GM08714 (cell line): Measurements from ENCODE around the gene CEP120.
"Not testable (repeated sequence)": the region's sequence is repeated elsewhere in the genome, so short reads cannot be mapped to it uniquely, and the experiment has no call there.

Experiments
- H3K4me3 ChIP-seq: fragments of 200-500 bp; sonication (Bioruptor generic); 2 replicates; pipeline ENCODE4 v1.5.1; 2014; ENCODE audit warnings: mild to moderate bottlenecking, low read length, inconsistent platforms
- ZNF274 ChIP-seq: IDR thresholded peaks from 2 replicates; pipeline ENCODE4 v1.6.1; 2012; ENCODE audit warnings: mild to moderate bottlenecking, low read depth, low read length

CEP120 gene

DNA sequence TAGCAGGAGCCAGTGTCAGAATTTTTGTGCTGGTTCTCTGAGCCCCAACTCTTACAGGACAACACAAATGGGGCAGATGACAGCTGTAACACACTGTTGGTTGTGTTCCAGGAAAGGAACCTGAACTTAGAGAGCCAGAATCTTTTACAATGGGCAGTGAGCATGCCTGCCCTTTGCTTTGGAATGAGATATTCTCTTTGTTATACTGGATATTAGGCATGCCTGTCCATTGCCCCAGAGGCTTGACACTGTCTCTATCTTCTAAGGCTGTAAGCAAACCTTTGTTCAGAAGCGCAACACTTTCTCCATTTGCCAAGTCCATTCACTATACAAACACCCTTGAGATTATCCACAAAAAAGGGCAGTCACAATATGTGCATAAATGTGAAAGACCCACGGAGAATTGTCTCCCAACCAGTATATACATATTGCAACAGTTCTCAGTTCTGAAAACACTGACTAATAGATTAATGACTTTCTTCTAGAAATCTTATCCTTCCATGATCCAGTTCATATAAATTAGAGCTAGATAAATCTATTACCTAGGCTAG is 26.3 kb upstream of the CEP120 start:
- H3K4me3 ChIP-seq = no peak overlapping the region
- TF ChIP-seq ZNF274 = no peak

- TF ChIP-seq ZNF274 = no peak
- H3K4me3 ChIP-seq = no peak overlapping the region
Observed at GRCh38 chr5:123448743-123449142, 25.5 kb upstream of the CEP120 start.

- TF ChIP-seq ZNF274 = no peak
- no peak overlapping the region for H3K4me3 ChIP-seq
Observed at GRCh38 chr5:123448017-123448617, 24.9 kb upstream of the CEP120 start.

- TF ChIP-seq ZNF274 = no peak
- no peak overlapping the region for H3K4me3 ChIP-seq
Observed at GRCh38 chr5:123444016-123444415, 20.8 kb upstream of the CEP120 start.

GRCh38 chr5:123441408-123441807 is 18.2 kb upstream of the CEP120 start:
- TF ChIP-seq ZNF274 = no peak
- H3K4me3 ChIP-seq = no peak overlapping the region

DNA sequence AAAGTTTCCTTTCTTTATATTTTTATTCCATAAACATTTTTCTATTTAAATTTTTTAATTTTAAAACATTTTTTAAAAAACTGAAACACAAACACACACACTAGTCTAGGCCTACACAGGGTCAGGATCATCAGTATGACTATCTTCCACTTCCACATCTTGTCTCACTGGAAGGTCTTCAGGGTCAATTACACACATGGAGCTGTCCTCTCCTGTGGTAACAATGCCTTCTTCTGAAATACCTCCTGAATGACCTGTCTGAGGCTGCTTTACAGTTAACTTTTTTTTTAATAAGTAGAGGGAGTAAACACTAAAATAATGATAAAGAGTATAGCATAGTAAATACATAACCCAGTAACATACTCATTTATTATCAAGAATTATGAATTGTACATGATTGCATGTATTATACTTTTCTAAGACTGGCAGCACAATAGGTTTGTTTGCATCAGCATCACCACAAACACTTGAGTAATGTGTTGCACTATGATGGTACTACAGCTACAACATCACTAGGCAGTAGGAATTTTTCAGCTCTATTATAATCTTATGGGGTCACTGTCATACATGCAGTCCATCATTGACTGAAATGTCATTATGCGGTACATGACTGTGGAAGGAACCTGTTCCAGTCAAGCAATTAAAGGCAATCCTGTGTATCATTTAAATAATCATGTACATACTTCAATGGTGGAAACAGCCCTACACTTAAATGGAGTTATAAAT is 17.4 kb upstream of the CEP120 start:
- no peak overlapping the region for H3K4me3 ChIP-seq
- no peak for TF ChIP-seq ZNF274

- no peak for TF ChIP-seq ZNF274
- H3K4me3 ChIP-seq = no peak overlapping the region
Observed at GRCh38 chr5:123439709-123440108, 16.5 kb upstream of the CEP120 start.

GRCh38 chr5:123438902-123439301 is 15.7 kb upstream of the CEP120 start:
- no peak overlapping the region for H3K4me3 ChIP-seq
- TF ChIP-seq ZNF274 = no peak

DNA sequence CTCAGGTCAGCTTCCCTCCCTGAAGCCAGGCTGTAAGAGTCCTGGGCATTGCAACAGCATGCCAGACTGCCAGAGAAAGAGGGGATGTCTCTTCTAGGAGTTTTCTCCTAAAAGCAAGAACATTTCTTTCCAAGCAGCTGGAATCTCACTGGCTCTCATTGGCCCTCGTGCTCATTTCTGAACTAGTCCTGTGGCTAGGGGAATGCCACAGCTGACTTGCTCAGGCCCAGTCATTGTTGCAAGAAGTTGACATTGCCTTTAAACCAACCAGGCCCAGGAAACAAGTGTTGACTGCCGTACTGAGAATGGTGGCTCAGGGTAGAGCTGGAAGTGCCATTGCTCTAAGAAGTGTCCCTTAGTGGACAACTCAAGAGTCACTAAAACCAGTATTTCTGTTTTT is 15.0 kb upstream of the CEP120 start:
- no peak overlapping the region for H3K4me3 ChIP-seq
- no peak for TF ChIP-seq ZNF274

GRCh38 chr5:123436201-123436600 is 13.0 kb upstream of the CEP120 start:
- no peak for TF ChIP-seq ZNF274

GRCh38 chr5:123434796-123435195 is 11.6 kb upstream of the CEP120 start:
- H3K4me3 ChIP-seq = no peak overlapping the region
- TF ChIP-seq ZNF274 = no peak

More at GRCh38 chr5:123436201-123436600, 13.0 kb upstream of the CEP120 start:
- no peak overlapping the region for H3K4me3 ChIP-seq

GRCh38 chr5:123433596-123433995 is 10.4 kb upstream of the CEP120 start:
- TF ChIP-seq ZNF274 = no peak
- H3K4me3 ChIP-seq = no peak overlapping the region

DNA sequence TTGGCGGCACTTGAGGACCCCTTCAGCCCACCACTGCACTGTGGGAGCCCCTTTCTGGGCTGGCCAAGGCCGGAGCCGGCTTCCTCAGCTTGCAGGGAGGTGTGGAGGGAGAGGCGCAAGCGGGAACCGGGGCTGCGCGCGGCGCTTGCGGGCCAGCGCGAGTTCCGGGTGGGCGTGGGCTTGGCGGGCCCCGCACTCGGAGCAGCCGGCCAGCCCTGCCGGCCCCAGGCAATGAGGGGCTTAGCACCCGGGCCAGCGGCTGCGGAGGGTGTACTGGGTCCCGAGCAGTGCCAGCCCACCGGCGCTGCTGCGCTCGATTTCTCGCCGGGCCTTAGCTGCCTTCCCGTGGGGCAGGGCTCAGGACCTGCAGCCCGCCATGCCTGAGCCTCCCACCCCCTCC is 7.2 kb upstream of the CEP120 start:
- H3K4me3 ChIP-seq = not testable (repeated sequence)

DNA sequence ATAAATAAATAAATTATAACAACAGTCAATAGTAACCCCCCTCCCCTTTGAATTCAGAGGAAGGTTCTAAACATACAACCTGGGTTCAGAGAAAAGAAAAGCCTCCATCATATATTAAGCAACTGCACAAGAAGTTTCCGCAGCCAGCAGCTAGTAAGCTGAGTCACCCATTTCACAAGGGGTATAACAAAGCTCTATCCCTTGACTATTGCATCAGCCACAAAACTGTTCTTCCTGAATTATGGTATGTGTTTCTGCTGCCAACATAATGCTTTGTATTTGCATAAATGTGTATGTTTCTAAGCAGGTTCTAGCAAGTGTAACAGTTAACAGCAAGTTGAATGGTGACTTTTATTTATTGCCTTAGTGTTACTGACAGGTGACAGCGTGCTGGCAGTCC is 6.8 kb upstream of the CEP120 start:
- no peak for TF ChIP-seq ZNF274
- no peak overlapping the region for H3K4me3 ChIP-seq

DNA sequence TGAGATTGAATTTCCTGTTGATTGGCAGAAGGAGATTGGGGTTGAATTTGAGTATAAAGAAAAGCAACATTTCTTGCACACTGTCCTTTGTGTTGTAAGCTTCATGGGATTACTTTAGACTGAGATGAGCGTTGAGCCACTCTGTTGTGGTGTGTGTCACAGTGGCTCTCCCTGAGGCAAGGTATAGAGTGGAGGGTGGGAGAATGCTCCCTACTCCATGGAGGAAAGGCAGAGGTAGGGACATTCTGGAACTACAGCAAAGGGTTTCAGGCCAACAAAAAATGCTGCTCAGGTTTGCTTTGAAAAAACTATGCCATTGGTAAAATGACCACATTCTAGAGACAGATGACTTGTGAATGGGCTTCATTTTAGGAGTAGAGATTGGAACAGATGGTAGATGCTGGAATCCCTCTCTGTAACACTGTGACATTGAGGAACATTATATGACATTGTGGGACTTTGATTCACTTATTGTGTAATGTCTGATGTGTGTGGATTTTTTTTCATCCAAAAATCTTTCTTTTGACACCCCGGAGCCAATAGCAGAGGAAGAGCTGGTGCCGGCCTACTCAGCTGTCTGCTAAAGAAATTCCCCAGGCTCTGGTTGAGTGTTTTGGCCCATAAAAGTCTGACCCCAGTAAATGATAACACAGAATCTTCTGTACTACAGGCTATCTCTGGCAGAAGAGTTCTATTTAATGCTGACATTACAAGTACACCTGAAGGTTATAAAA is 6.2 kb upstream of the CEP120 start:
- no peak overlapping the region for H3K4me3 ChIP-seq
- TF ChIP-seq ZNF274 = no peak
